OCI-M2 (cell line): Measurements from ENCODE around the gene G6PC2.

Experiments
- DNase-seq: peaks from one replicate; lab custom pipeline; 2025; ENCODE audit not compliant: unreplicated experiment; lab: John Stamatoyannopoulos, UW

The G6PC2 gene

GRCh38 chr2:168944065-168944464 lies 43.0 kb downstream of the G6PC2 start:
- DNase-seq, result no peak

DNA sequence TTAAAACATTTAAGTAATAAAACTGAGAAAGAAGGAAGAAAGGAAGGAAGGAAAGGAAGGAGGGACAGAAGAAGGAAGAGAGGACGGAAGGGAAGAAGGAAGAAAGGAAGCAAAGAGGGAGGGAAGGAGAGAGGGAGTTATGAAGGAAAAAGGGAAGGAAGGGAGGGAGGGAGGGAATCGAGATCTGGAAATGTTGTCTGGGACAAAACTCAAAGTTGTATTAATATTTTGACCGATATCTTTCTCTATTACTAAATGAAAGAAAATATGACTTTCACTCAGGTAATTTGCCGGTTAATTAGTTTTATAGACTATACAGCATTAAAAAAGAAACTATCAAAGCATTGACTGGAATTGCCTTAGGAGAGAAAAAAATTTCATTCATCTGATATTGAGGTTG lies 44.4 kb downstream of the G6PC2 start:
- DNase-seq, result no peak

DNA sequence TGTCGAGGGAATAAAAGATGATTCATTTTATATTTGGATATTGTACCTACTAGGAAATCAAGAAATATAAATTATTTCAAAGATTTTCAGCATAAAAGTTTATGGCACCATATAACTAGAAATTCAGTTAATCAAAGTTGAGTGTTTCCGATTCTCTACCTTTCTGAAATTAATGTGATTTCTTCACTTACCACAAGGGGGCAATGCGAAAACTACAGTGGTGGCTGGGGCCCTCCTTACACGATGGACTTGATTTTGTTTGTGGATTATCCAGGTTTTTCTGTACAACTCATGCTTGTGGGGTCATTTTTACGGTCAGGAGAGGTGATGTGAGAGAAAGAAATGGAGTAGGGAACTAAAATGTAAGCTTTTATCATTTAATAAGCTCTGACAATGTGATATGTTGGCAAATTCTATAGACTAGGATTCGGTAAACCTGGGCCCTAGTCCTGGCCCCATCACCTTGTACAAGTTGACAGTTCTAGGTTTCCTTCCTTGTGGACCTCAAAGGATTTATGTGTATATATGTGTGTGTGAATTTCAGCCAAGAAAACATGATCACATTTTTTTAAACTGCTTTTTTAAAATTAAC lies 47.6 kb downstream of the G6PC2 start:
- no peak for DNase-seq

DNA sequence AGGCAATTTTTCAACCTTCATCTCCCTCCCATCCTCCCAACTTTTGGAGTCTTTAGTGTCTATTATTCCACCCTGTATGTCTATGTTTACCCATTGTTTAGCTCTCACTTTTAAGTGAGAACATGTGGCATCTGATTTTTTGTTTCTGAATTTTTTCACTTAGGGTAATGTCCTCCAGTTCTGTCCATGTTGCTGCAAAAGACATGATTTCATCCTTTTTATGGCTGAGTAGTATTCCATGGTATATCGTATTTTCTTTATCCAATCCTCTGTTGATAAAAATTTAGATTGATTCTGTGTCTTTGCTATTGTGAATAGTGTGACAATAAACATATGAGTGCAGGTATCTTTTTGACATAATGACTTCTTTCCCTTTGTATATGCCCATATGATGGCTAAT lies 48.2 kb downstream of the G6PC2 start:
- DNase-seq, result no peak

DNA sequence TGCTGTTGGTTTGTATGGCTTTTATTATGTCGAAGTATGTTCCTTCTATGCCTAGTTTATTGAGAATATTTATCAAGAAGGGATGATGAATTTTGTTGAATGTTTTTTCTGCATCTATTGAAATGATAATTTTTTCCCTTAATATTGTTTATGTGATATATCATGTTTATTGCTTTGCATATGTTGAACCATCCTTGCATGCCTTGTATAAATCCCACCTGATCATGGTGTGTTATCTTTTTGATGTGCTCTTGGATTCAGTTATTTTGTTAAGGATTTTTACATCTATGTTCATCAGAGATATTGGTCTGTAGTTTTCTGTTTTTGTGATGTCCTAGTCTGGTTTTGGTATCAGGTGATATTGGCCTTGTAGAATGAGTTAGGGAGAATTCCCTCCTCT lies 50.8 kb downstream of the G6PC2 start:
- no peak for DNase-seq

DNA sequence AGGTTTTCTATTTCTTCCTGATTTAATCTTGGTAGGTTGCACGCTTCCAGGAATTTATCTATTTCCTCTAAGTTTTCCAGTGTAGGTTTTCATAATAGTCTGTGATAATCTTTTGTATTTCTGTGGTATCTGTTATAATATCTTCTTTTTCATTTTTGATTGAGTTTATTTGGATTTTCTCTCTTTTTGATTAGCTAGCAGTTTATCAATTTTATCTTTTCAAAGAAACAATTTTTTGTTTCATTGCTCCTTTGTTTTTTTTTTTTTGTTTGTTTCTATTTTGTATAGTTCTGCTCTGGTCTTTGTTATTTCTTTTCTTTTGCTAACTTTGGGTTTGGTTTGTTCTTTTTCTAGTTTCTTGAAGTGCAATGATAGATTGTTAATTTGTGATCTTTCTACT lies 51.3 kb downstream of the G6PC2 start:
- no peak for DNase-seq

- DNase-seq, result no peak
Observed at GRCh38 chr2:168954256-168954655, 53.2 kb downstream of the G6PC2 start.

GRCh38 chr2:168955321-168955720 lies 54.2 kb downstream of the G6PC2 start:
- DNase-seq, result no peak

DNA sequence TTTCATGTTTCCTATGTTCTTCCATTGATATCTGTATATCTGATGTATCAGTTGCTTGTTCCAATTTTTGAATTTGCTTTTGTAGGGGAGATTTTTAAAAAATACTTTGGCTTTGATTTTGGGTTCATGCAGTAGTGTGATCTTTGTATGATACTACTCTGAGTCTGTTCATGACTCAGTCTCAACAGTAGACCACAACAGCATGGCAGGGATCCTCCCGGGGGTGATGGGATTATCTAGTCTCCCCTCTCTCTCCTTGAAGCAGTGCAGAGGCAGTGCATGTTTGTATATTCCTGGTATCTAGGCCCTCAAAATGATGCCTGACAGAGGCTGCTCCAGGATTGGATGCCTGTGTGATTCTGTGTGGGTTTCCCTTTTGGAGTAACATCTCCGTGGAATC lies 55.3 kb downstream of the G6PC2 start:
- DNase-seq, result no peak
